AG10803 (cell line): Measurements from ENCODE around the gene OSBPL5.
"Not testable (repeated sequence)": the region's sequence is repeated elsewhere in the genome, so short reads cannot be mapped to it uniquely, and the experiment has no call there.

Experiments used
- DNase-seq: peaks from one replicate; pipeline ENCODE4 v3.0.0; 2010; ENCODE audit warnings: low read depth
- H3K4me3 ChIP-seq: 2 replicates; pipeline ENCODE4 v1.5.1; 2011; ENCODE audit warnings: mild to moderate bottlenecking, low read length, control low read depth
- CTCF ChIP-seq: conservative IDR thresholded peaks from 2 replicates; pipeline ENCODE4 v1.5.1; 2011; ENCODE audit warnings: mild to moderate bottlenecking, low read length, control low read depth, inconsistent platforms

OSBPL5 gene

GRCh38 chr11:3121416-3121815, 43.7 kb downstream of the OSBPL5 start:
- no peak for TF ChIP-seq CTCF
- no peak overlapping the region for H3K4me3 ChIP-seq
- DNase-seq = no peak

GRCh38 chr11:3120071-3120792, 44.9 kb downstream of the OSBPL5 start:
- TF ChIP-seq CTCF = no peak
- DNase-seq = no peak
- no peak overlapping the region for H3K4me3 ChIP-seq

- no peak for DNase-seq
- no peak overlapping the region for H3K4me3 ChIP-seq
- TF ChIP-seq CTCF = no peak
Observed at GRCh38 chr11:3119141-3119821, 45.8 kb downstream of the OSBPL5 start.

- DNase-seq = no peak
- TF ChIP-seq CTCF = no peak
- no peak overlapping the region for H3K4me3 ChIP-seq
Observed at GRCh38 chr11:3115321-3115720, 49.8 kb downstream of the OSBPL5 start.

- not testable (repeated sequence) for H3K4me3 ChIP-seq, DNase-seq
Observed at GRCh38 chr11:3113661-3114060, 51.4 kb downstream of the OSBPL5 start.

GRCh38 chr11:3111919-3112690, 53.0 kb downstream of the OSBPL5 start:
- DNase-seq = peak; percentile 71
- no peak for TF ChIP-seq CTCF

GRCh38 chr11:3111466-3111865, 53.6 kb downstream of the OSBPL5 start:
- TF ChIP-seq CTCF = no peak
- DNase-seq = no peak
- H3K4me3 ChIP-seq = no peak overlapping the region

More at GRCh38 chr11:3111919-3112690, 53.0 kb downstream of the OSBPL5 start:
- H3K4me3 ChIP-seq = no peak overlapping the region
